HG02970 (cell line): ENCODE results near the gene ITM2A.
A peak's percentile ranks its signal among the peaks of the same experiment; 100 is the strongest.

Source experiments
- ATAC-seq: cut with Tn5 transposase; IDR thresholded peaks from one replicate; pipeline ENCODE4 v1.9.1; 2021; ENCODE audit warnings: mild to moderate bottlenecking, moderate library complexity, moderate number of reproducible peaks; ENCODE audit not compliant: unreplicated experiment, low FRiP score

The ITM2A gene

GRCh38 chrX:79366873-79367749 lies at the start of gene ITM2A:
ITM2A (minus strand) TSS chrX:79367334; CDS start chrX:79367215, 119 bp downstream.
- peak; percentile 67 for ATAC-seq

GRCh38 chrX:79415056-79415455 lies 47.9 kb upstream of the ITM2A start:
- no peak for ATAC-seq

DNA sequence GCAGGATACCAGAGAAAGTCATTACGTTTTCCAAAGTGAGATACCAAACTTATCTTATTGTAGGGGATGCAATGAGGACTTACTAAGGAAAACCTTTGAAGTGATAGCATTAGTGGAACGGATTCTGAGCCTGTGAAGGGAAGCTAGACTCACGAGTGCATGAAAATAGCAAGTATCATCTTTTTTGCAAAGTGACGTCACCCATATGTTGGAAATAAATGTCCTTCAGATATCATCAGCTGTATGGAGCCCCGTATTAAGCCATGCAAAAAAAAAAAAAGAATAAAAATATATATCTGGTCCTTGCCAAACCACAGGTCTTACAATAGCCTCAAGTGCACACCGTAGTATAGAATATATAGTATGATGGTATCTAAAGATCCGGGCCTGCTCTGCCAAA lies 46.8 kb upstream of the ITM2A start:
- ATAC-seq: no peak

- no peak for ATAC-seq
These were observed 45.8 kb upstream of the ITM2A start for GRCh38 chrX:79412972-79413371.

DNA sequence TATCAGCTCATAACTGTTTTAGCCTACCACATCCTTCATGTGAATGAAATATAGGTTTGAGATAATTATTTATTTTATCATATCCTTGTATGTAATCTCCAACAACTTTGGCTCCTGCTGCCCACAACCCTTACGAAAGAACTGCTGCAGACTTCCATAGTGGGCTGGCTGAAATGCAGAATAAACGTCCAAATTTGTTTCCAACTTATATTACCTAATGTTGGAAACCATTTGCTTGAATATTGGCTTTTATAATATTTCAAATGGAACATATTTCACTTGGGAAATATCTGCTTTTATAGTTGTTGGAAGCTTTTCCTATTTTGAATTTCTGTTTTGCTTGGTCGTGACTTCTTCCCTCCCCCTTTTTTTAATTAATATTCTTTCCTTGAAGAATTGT lies 45.0 kb upstream of the ITM2A start:
- no peak for ATAC-seq

DNA sequence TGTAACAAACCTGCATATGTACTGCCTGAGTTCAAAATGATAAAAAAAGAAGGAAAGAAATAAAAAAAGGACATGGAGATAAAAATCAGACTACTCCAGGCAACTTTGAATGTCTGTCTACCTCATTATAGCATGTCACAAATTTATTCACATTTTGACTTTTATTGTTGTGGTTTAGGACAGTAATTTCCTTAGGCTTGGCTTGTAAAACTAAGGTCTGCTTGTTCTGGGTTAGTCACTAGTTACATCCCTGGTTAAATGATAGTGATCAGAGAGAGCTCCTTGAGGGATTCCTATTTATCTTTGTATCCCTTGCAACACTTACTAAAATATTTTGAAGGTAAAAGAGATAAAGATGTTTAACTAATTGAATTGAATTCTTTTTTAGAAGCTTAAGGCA lies 42.5 kb upstream of the ITM2A start:
- no peak for ATAC-seq

GRCh38 chrX:79408623-79409322 lies 41.6 kb upstream of the ITM2A start:
- no peak for ATAC-seq

DNA sequence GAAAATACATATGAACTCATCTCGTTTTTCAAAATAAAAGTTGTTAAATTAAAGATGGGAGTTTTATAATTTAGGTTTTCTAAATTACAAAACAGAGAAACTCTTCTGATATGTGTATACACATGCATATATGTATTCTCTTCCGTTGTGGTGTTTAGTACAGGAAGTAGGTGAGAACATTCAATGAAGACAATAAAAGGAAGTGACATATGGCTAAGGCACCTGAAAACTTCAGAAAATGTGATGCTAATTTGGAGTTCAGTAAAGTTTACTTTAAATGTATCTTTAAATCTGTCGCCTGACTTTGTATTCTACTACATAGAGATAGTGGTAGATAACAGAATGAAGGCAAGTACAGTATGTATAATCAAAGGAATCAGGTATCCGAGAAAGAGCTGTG lies 33.5 kb upstream of the ITM2A start:
- no peak for ATAC-seq

GRCh38 chrX:79375340-79375739 lies 8.2 kb upstream of the ITM2A start:
- no peak for ATAC-seq

- no peak for ATAC-seq
These were observed 4.5 kb upstream of the ITM2A start for GRCh38 chrX:79371640-79372039.

DNA sequence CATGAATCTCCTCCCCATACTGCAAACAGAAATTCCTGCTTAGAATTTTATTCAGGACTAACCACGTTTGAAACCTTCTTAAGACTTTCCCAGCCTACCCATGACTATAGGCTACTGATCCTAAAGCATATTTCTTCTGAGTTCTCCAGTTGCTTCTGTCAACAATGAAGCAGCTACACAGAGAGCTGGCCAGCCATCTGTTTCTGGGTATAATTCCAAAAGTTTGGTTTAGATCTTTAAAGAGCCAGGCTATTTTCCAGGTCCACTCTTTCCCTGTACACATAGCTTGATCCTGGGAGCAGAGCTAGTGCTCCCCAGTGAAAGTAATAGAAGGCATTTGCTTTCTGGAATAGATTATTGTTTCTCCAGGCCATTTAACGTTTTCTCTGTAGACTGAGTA lies 4.0 kb upstream of the ITM2A start:
- ATAC-seq: no peak

DNA sequence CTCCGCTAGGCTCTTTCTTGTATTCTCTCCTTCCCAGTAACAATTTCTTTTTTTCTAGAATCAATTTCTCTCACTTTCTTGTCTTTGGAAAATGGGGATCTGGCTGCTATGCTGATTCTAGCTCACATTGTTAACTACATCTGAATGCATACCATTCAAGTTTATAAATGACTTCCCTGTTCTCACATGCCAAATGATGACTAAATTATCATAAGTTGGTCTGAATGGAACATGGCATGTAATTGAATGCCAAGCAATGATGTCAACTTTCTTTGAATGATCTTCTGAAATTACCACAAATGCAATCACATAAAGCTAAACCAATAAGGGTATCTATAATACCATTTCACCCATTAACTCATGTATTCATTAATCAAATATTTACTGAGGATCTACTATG lies 2.7 kb upstream of the ITM2A start:
- no peak for ATAC-seq

- no peak for ATAC-seq
These were observed 1.3 kb upstream of the ITM2A start for GRCh38 chrX:79368441-79368840.

DNA sequence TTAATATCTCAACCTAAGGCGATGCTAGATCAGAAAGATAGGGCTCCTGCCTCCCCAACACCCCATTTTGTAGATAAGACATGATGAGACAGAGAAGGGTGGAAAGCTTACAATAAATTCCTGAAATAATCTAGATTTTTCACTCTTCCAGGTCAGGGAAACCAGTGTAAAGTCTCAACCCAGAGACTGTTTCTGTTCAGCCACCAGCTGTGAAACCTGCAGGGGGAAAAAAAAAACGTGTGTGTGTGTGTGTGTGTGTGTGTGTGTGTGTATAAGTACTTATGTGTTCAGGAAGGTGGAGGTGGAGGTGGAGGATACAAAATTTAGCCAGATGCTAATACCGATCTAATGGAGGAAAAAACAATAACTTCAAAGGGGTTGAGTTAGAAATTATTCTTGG lies 773 bp upstream of the ITM2A start:
- no peak for ATAC-seq

- no peak for ATAC-seq
These were observed 620 bp downstream of the ITM2A start for GRCh38 chrX:79366556-79366872.

GRCh38 chrX:79365591-79365990 lies 1.5 kb downstream of the ITM2A start:
- no peak for ATAC-seq

- ATAC-seq: no peak
These were observed 2.8 kb downstream of the ITM2A start for GRCh38 chrX:79364306-79364705.

- ATAC-seq: no peak
These were observed 5.8 kb downstream of the ITM2A start for GRCh38 chrX:79361192-79361870.

GRCh38 chrX:79336869-79337815 lies 30.0 kb downstream of the ITM2A start:
- ATAC-seq: no peak

GRCh38 chrX:79330022-79330421 lies 37.1 kb downstream of the ITM2A start:
- no peak for ATAC-seq
